Calu3 (cell line): ENCODE results near the gene CELSR2. TPM values are rescaled to one million over a fixed set of nuclear protein-coding genes. Genes with fewer than 3 reads are reported as not detected.

Source experiments
- BruUV-seq: library from RNA; stranded (reverse); fragments of 400-500 nt; replicated peaks from 2 replicates; lab custom pipeline; 2021; lab: Mats Ljungman, UMichigan
- CTCF ChIA-PET: fragments of 300-600 bp; sonication (Branson Sonifier 250); formaldehyde crosslinking; loops from one replicate; lab custom pipeline; 2022; ENCODE audit warnings: antibody characterized with exemption; lab: Charles Lee
- DNase-seq: peaks from one replicate; pipeline ENCODE4 v3.0.0; 2022
- H3K27ac Mint-ChIP-seq: one replicate; pipeline ENCODE4 v1.8.0; 2022; ENCODE audit warnings: mixed read lengths; ENCODE audit not compliant: unreplicated experiment
- H3K27me3 Mint-ChIP-seq: one replicate; pipeline ENCODE4 v1.8.0; 2022; ENCODE audit warnings: mixed read lengths; ENCODE audit not compliant: unreplicated experiment
- H3K36me3 Mint-ChIP-seq: one replicate; pipeline ENCODE4 v1.8.0; 2022; ENCODE audit warnings: mild to moderate bottlenecking, moderate library complexity, mixed read lengths; ENCODE audit not compliant: insufficient read depth, unreplicated experiment
- H3K4me1 Mint-ChIP-seq: one replicate; pipeline ENCODE4 v1.8.0; 2022; ENCODE audit warnings: mild to moderate bottlenecking, low read depth, mixed read lengths; ENCODE audit not compliant: unreplicated experiment
- H3K4me3 Mint-ChIP-seq: one replicate; pipeline ENCODE4 v1.8.0; 2022; ENCODE audit warnings: mild to moderate bottlenecking, low read depth, moderate library complexity, mixed read lengths; ENCODE audit not compliant: unreplicated experiment
- H3K9me3 Mint-ChIP-seq: one replicate; pipeline ENCODE4 v1.8.0; 2022; ENCODE audit warnings: low read depth, mixed read lengths; ENCODE audit not compliant: unreplicated experiment
- intact Hi-C: fragments of 100-400 bp; cut with micrococcal nuclease; formaldehyde crosslinking; loops from one replicate; pipeline ENCODE4 v1.10.0; 2022; ENCODE audit not compliant: unreplicated experiment
- total RNA-seq: library from RNA; stranded (reverse); gene quantifications from 2 replicates; pipeline ENCODE4 v1.2.3, GENCODE V29; 2022
- TF ChIP-seq, protein P1 (sequence below): fragments of 200-600 bp; IDR thresholded peaks from one replicate; pipeline ENCODE4 v1.8.0; 2022; ENCODE audit warnings: antibody characterized with exemption; ENCODE audit not compliant: unreplicated experiment

The CELSR2 gene
- total RNA-seq, 1 experiment from 2014 or later = 5.3 TPM

DNA sequence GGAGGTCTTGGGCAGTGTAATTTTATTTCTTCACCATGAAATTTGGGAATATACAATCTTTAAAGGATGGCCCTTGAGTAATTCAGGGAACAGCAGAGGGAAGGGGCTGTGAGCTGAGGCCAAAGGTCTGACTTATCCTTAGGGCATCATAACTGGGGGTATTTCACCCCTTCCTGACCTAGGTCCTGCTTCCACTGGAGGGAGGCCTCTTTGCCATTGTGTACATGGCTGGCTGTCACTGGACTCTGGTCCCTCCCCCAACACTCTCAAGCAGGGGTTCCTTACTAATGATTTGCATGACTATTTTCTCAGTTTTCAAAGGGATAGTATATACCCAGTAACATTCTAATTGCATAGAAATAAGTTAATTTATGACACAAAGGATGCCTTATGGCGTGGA, 40.8 kb downstream of the CELSR2 start:
- Mint-ChIP-seq H3K4me3 (no peak overlapping the region), H3K27me3 (peaks cover 10% of the 10 kb centered on the region), H3K27ac (no peak overlapping the region), H3K36me3 (no peaks in the 10 kb centered on the region), H3K9me3 (no peaks in the 10 kb centered on the region), H3K4me1 (no peaks in the 10 kb centered on the region)
- intact Hi-C loops = no loop called here
- BruUV-seq = no TSS peak
- DNase-seq = no peak
- CTCF ChIA-PET = interaction anchor here (0.7 kb wide), 1 partner anchor 75 kb away, joined by 3 read pairs; no protein-coding TSS in a partner anchor
- TF ChIP-seq, protein P1, sequence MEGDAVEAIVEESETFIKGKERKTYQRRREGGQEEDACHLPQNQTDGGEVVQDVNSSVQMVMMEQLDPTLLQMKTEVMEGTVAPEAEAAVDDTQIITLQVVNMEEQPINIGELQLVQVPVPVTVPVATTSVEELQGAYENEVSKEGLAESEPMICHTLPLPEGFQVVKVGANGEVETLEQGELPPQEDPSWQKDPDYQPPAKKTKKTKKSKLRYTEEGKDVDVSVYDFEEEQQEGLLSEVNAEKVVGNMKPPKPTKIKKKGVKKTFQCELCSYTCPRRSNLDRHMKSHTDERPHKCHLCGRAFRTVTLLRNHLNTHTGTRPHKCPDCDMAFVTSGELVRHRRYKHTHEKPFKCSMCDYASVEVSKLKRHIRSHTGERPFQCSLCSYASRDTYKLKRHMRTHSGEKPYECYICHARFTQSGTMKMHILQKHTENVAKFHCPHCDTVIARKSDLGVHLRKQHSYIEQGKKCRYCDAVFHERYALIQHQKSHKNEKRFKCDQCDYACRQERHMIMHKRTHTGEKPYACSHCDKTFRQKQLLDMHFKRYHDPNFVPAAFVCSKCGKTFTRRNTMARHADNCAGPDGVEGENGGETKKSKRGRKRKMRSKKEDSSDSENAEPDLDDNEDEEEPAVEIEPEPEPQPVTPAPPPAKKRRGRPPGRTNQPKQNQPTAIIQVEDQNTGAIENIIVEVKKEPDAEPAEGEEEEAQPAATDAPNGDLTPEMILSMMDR = no peak

GRCh38 chr1:109290998-109291397, 41.7 kb downstream of the CELSR2 start:
- CTCF ChIA-PET = no interaction called here
- intact Hi-C loops = no loop called here

DNA sequence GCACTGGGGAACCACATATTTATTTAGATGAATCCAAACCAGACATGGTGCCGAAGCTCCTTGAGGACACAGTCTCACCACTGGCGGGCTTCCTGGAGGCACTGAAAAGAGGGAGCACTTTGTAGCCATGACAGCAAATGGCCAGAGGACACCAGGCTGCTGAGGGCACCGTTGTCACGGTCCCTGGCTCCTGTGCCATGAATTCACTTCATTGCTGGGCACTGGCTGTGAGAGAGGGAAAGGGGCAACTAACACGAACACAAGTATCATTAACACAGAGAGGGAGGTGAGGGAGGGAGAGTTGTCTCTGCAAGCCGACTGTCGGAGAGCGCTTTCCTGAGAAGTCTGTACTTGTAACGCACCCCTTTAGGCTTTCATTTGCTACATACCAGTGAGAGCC, 43.0 kb downstream of the CELSR2 start:
- BruUV-seq = no TSS peak
- CTCF ChIA-PET = no interaction called here
- Mint-ChIP-seq H3K36me3 (no peaks in the 10 kb centered on the region), H3K4me3 (no peak overlapping the region), H3K4me1 (no peaks in the 10 kb centered on the region), H3K9me3 (no peaks in the 10 kb centered on the region), H3K27me3 (peaks cover 16% of the 10 kb centered on the region), H3K27ac (no peak overlapping the region)
- intact Hi-C loops = no loop called here
- no peak for DNase-seq
- TF ChIP-seq, protein P1 = no peak

More at GRCh38 chr1:109290998-109291397, 41.7 kb downstream of the CELSR2 start:
- H3K4me3 Mint-ChIP-seq = no peak overlapping the region
- H3K27me3 Mint-ChIP-seq = peaks cover 16% of the 10 kb centered on the region
- no peak for DNase-seq
- H3K36me3 Mint-ChIP-seq = no peaks in the 10 kb centered on the region
- H3K4me1 Mint-ChIP-seq = no peaks in the 10 kb centered on the region
- no peaks in the 10 kb centered on the region for H3K9me3 Mint-ChIP-seq
- BruUV-seq = no TSS peak
- TF ChIP-seq, protein P1 = no peak
- H3K27ac Mint-ChIP-seq = no peak overlapping the region

- H3K4me1 Mint-ChIP-seq = no peaks in the 10 kb centered on the region
- no TSS peak for BruUV-seq
These were observed 43.7 kb downstream of the CELSR2 start for GRCh38 chr1:109293026-109293425.

More at GRCh38 chr1:109293026-109293425, 43.7 kb downstream of the CELSR2 start:
- no peak for DNase-seq
- no peaks in the 10 kb centered on the region for H3K9me3 Mint-ChIP-seq
- H3K36me3 Mint-ChIP-seq = no peaks in the 10 kb centered on the region
- CTCF ChIA-PET = no interaction called here
- intact Hi-C loops = no loop called here
- TF ChIP-seq, protein P1 = no peak
- no peak overlapping the region for H3K27ac Mint-ChIP-seq
- peaks cover 16% of the 10 kb centered on the region for H3K27me3 Mint-ChIP-seq
- no peak overlapping the region for H3K4me3 Mint-ChIP-seq
